ENCODE measurements around the gene RELA. TPM values are rescaled to one million over a fixed set of nuclear protein-coding genes. Genes with fewer than 3 reads are reported as not detected.
"Not testable (repeated sequence)": the region's sequence is repeated elsewhere in the genome, so short reads cannot be mapped to it uniquely, and the experiment has no call there.

Gene RELA
- total RNA-seq, 1 experiment from 2014 or later: 34.2 TPM

- DNase-seq (ENCODE audit: low read depth): no peak
Measured at GRCh38 chr11:65649656-65650546, 12.8 kb downstream of the RELA start.

GRCh38 chr11:65648997-65649493, 13.7 kb downstream of the RELA start:
- no peak for DNase-seq (ENCODE audit: low read depth)

- peak; percentile 37 for DNase-seq (ENCODE audit: low read depth)
Measured at GRCh38 chr11:65646958-65647701, 15.6 kb downstream of the RELA start.

GRCh38 chr11:65646288-65646957, 16.3 kb downstream of the RELA start:
- no peak for DNase-seq (ENCODE audit: low read depth)

DNA sequence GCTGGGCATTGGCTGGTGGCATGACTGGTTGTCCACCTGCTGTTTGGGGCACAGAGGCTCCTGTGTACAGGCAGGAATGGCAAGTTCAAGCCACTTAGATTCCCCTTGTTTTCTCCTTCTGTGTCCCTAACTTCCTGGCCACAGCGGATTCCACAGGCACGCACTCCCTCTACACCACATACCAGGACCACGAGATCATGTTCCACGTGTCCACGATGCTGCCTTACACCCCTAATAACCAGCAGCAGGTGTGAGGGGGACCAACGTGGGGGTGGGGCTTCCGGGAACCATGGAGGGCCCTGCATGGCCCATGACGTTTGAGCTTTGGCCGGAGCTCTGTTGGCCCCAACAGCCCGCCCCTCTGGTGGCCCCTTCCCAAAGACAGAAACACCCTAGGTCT, 17.0 kb downstream of the RELA start:
- DNase-seq (ENCODE audit: low read depth): no peak

DNA sequence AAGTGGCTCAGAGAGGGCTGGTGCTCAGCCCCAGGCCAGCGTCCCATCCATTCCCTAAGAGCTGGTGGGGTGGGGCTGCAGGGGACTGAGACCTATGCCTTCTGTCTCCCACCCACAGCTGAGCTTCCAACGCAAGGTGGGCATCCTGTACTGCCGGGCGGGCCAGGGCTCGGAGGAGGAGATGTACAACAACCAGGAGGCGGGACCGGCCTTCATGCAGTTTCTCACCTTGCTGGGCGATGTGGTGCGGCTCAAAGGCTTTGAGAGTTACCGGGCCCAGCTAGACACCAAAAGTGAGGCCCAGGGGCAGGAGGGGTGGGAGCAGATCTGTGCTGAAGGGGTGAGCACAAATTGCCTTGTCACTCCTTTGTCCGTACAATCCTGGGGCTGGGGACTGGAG, 17.9 kb downstream of the RELA start:
- no peak for DNase-seq (ENCODE audit: low read depth)

DNA sequence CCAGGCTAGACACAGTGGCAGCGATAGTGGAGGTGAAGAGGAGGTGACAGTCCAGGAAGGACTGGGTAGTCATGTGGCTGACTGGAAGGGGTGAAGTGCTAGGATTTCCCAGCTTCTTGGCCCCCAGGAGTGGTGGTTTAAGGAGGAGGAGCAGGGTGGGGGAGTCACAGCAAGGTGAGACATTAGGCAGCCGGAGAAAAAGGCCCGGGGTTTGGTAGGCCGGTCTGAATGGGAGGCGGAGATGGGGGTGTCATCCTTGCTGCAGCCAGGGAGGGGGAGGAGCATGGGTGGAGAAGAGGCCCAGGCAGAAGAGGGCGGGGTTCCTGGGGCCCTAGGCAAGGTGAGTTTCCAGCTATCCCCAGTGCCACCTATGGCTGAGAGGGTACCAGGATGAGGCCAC, 18.7 kb downstream of the RELA start:
- DNase-seq (ENCODE audit: low read depth): no peak

DNA sequence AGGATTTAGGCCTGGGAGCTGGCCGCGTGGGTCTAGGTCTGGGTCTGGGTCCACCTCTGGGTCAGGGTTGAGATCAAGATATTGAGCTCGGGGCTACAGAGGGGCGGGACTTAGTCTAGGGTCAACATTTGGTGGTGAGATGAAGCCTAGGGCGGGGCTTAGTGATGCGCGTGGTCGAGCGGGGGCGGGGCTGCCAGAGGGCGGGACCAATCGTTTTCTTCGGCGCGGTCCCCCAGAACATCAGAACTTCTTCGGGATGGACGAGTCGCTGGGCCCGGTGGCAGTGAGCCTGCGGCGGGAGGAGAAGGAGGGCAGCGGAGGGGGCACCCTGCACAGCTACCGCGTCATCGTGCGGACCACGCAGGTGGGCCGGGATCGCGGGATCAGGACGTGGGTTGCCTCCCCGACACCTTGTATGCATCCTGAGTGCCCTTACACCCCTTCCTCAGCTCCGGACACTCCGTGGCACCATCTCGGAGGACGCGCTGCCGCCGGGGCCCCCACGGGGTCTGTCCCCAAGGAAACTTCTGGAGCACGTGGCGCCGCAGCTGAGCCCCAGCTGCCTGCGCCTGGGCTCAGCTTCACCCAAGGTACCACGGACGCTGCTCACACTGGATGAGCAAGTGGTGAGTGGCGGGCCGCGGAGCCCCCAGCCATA, 20.6 kb downstream of the RELA start:
- no peak for DNase-seq (ENCODE audit: low read depth)

- no peak for DNase-seq (ENCODE audit: low read depth)
Measured at GRCh38 chr11:65641297-65642013, 21.3 kb downstream of the RELA start.

DNA sequence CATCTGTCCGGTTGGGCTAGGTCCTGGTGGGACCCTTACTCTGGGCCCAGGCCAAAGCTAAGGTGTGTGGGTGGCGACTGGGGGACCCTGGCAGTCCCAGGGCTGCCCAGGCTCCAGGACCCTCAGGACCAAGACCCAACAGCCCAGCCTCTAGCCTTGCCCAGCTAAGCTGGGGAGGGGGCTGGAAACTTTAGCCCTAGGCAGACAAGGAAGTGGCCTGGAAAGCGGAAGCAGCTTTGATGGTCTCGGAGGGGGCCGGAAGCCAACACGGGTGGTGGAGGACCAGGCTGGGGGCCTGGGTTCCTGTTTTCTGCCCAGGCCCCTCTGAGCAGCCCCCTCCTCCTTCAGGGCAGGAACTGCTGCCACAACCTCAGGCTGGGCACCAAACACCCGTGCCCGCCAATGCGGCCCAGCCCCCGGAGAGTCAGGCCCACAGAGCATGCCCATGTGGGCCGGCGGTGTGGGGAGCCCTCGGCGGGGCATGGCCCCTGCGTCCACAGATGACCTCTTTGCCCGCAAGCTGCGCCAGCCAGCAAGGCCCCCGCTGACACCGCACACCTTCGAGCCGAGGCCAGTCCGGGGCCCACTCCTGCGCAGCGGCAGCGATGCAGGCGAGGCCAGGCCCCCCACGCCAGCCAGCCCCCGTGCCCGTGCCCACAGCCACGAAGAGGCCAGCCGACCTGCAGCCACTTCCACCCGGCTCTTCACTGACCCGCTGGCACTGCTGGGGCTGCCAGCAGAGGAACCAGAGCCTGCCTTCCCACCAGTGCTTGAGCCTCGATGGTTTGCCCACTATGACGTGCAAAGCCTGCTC, 22.0 kb downstream of the RELA start:
- DNase-seq (ENCODE audit: low read depth): no peak

- no peak for DNase-seq (ENCODE audit: low read depth)
Measured at GRCh38 chr11:65639623-65640482, 22.9 kb downstream of the RELA start.

DNA sequence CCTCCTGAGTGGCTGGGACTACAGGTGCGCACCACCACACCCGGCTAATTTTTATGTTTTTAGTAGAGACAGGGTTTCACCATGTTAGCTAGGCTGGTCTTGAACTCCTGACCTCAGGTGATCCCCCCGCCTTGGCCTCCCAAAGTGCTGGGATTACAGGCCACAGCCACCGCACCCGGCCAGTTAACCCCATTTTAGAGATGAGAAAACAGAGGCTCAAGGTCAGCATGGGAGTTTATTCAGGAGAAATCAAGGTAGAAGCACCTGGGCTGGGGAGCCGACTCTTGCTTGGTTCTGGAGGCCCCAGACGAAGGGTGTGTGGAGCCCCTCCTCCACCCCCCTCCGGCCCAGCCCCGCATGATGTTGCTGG, 23.5 kb downstream of the RELA start:
- DNase-seq (ENCODE audit: low read depth): not testable (repeated sequence)

DNA sequence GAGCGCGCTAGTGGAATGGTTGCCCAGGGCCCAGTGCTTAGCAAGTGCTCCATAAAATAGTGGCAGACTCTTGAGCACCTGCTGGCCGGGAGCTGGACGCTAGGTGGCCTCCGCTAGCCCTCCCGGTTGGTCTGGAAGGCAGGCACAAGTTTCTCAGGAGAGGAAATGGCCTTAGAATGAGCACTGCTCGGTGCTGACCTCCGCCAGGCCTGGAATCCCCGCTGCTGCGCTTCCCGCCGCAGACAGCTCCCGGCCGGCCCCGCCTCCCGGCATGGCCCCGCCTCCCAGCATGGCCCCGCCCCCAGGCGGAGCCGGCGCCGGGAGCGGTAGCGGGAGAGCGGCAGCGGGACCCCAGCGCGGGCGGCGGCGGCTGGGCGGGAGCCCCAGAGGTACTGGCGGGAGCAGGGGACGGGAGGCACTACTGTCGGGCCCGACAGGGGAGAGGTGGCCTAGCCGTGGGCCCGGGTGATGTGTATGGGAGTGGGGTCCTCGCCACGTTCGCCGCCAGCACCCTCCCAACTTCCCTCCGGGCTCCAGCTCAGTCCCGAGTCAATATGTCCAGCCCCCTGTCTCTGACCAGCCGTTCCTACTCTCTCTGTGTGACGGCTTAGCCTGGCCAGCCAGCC, 24.8 kb downstream of the RELA start, which contains the start of gene SIPA1:
SIPA1 (plus strand) TSS at position 308 of the 626 bp plus-strand sequence. CDS start 2,821 bp downstream, outside the sequence.
- DNase-seq (ENCODE audit: low read depth): peak; percentile 91

GRCh38 chr11:65637032-65637557, 25.6 kb downstream of the RELA start:
- DNase-seq (ENCODE audit: low read depth): no peak

- no peak for DNase-seq (ENCODE audit: low read depth)
Measured at GRCh38 chr11:65636108-65637031, 26.3 kb downstream of the RELA start.

GRCh38 chr11:65634905-65635731, 27.6 kb downstream of the RELA start:
- DNase-seq (ENCODE audit: low read depth): no peak

Data from RPMI7951 (cell line).